H1 (cell line): ENCODE results near the gene HSD17B4. TPM values are rescaled to one million over a fixed set of nuclear protein-coding genes. Genes with fewer than 3 reads are reported as not detected.

Experiments
- ASH2L ChIP-seq: fragments of 200-600, 300-600 bp; sonication (generic); IDR thresholded peaks from one replicate; pipeline ENCODE4 v1.7.1; 2017; ENCODE audit warnings: low read length
- BCL11A ChIP-seq, 2 experiments: IDR thresholded peaks; one replicate each; pipeline ENCODE4 v1.6.1; 2011; ENCODE audit warnings: low read depth in 2 of 2, low read length in 2 of 2, mild to moderate bottlenecking in 2 of 2
- CHD7 ChIP-seq: fragments of 300-600 bp; sonication (generic); IDR thresholded peaks from 2 replicates; pipeline ENCODE4 v1.7.1; 2012; ENCODE audit warnings: low read length, moderate library complexity, mild to moderate bottlenecking, inconsistent platforms; ENCODE audit not compliant: insufficient replicate concordance
- HDAC2 ChIP-seq, 2 experiments: fragments of 300-600 bp in 1 of 2; sonication (generic) in 1 of 2; IDR thresholded peaks; 2 replicates each; pipeline ENCODE4 v1.6.1; 2011 to 2012; ENCODE audit warnings: low read depth in 2 of 2, low read length in 2 of 2, mild to moderate bottlenecking in 2 of 2, moderate library complexity in 2 of 2, borderline replicate concordance in 1 of 2, inconsistent platforms in 1 of 2
- JUN ChIP-seq: IDR thresholded peaks from 2 replicates; pipeline ENCODE4 v1.6.1; 2011; ENCODE audit warnings: low read depth, mild to moderate bottlenecking, improper control_type of control experiment, low read length
- KDM5A ChIP-seq: fragments of 200-600 bp; IDR thresholded peaks from 2 replicates; pipeline ENCODE4 v1.7.1; 2012; ENCODE audit warnings: mild to moderate bottlenecking, low read length, inconsistent platforms, mixed read lengths
- NANOG ChIP-seq: IDR thresholded peaks from 2 replicates; pipeline ENCODE4 v1.6.1; 2011; ENCODE audit warnings: low read length, low read depth, mild to moderate bottlenecking, inconsistent platforms; ENCODE audit not compliant: insufficient read depth, poor library complexity, severe bottlenecking
- POLR2A ChIP-seq, 2 experiments: IDR thresholded peaks; 1 replicate in 1 of 2; 2 replicates in 1 of 2; pipeline ENCODE4 v1.6.1; 2011; ENCODE audit warnings: low read depth in 2 of 2, low read length in 2 of 2, mild to moderate bottlenecking in 2 of 2; ENCODE audit errors: control extremely low read depth in 1 of 2
- RBBP5 ChIP-seq: IDR thresholded peaks from 2 replicates; pipeline ENCODE4 v1.7.1; 2012; ENCODE audit warnings: low read depth, mild to moderate bottlenecking, inconsistent platforms, low read length, moderate library complexity, borderline replicate concordance
- TCF12 ChIP-seq: IDR thresholded peaks from 2 replicates; pipeline ENCODE4 v1.6.1; 2011; ENCODE audit warnings: low read depth, mild to moderate bottlenecking, low read length
- YY1 ChIP-seq: IDR thresholded peaks from 2 replicates; pipeline ENCODE4 v1.6.1; 2011; ENCODE audit warnings: low read depth, mild to moderate bottlenecking, low read length
- polyA plus RNA-seq, 7 experiments: library from polyadenylated mRNA; depleted of rRNA in 3 of 7; stranded (reverse) in 5 of 7; unstranded in 2 of 7; fragments of >200 nt in 5 of 7; fragments of 200-250 nt in 2 of 7; gene quantifications; 1 replicate in 5 of 7; 2 replicates in 1 of 7; 4 replicates in 1 of 7; pipeline versions ENCODE4 v1.2.1 to v1.2.3, GENCODE V29; 2011 to 2013; ENCODE audit warnings: missing spikeins in 2 of 7, mixed read lengths in 2 of 7
- total RNA-seq: library from RNA; stranded (reverse); fragmentation: NEBNext Ultra II Directional; extraction: Animal tissue kit (Norgen Biotek cat#: 25700); gene quantifications from 2 replicates; pipeline ENCODE4 v1.2.1, GENCODE V29; 2021

HSD17B4 gene
- total and polyA plus RNA-seq, 2 of the 8 experiments (the other 6 are each of a cell fraction or from before 2014, with no cell fraction given), result 305 to 369 TPM

- TF ChIP-seq CHD7, result peak; percentile 58
- no peak for TF ChIP-seq YY1
- TF ChIP-seq JUN, result no peak
- peak; percentile 57; the same call in 1 of the 2 replicates for TF ChIP-seq KDM5A
- no peak for TF ChIP-seq RBBP5
- no peak for TF ChIP-seq BCL11A (IDR thresholded peaks at IDR 0.05; ENCODE audit: low read depth in 2 of 2, low read length in 2 of 2)
- TF ChIP-seq NANOG, result no peak
- no peak for TF ChIP-seq TCF12
- peak; percentile 2 for TF ChIP-seq ASH2L
- TF ChIP-seq POLR2A (IDR thresholded peaks at IDR 0.05; ENCODE audit: control extremely low read depth in 1 of 2, low read depth in 2 of 2, low read length in 2 of 2), result no peak
- TF ChIP-seq HDAC2 (IDR thresholded peaks at IDR 0.05; ENCODE audit: borderline replicate concordance in 1 of 2, low read depth in 2 of 2, low read length in 2 of 2), result no peak
Observed at GRCh38 chr5:119470851-119471451, 18.7 kb downstream of the HSD17B4 start (continued).
